ENCODE data around the gene MTURN.
"Not testable (repeated sequence)": the region's sequence is repeated elsewhere in the genome, so short reads cannot be mapped to it uniquely, and the experiment has no call there.

MTURN gene

DNA sequence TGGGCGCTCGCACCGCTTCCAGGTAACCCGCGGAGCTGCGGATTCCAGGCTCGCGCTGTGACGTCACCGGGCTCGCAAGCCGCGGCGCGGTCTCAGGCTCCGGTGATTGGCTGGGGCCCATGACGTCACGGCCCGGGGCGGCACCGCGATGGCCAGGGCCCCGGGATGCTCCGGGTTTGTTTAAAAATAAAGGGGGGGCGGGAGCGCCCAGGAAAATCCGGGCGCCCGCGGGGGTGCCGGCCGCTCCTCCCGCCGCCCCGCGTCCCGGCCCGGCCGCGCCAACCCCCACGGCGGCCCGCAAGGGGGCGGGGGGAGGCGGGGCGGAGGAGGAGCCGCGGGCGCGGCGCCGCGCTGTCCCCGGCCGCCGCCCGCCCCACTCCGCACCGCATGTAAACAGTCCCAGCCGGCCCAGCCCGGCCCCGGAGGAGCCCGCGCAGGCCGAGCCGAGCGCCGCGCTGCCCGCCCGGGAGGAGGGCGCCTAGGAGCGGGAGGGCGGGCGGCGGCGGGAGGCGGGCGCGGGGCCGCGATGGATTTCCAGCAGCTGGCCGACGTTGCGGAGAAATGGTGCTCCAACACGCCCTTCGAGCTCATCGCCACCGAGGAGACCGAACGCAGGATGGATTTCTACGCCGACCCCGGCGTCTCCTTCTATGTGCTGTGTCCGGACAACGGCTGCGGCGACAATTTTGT lies at the start of gene MTURN:
Gene MTURN (plus strand): TSS at position 376 of the 690 bp plus-strand sequence. CDS start 151 bp downstream, at position 527.
- peak; percentile 91 to 97 (median 95) for DNase-seq

DNA sequence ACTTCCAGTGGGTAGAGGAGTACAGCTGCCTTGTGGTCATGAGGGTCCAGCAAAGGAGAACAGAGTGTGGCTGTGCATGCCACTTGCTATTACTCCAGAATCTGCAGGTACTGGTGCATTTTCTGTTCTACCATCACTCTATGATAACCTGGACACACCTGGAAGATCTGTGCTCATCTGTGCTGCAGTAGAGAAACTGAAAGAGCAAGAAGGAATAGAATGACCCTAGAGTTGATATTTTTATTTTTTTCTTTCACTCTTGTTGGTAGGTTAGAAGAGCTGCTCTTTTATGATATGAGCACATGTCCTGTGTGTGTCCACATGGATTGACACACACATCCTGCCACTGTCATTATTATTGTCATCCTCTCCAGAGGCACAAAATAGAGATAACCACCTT lies 48.3 kb upstream of the MTURN start:
- DNase-seq, result no peak

DNA sequence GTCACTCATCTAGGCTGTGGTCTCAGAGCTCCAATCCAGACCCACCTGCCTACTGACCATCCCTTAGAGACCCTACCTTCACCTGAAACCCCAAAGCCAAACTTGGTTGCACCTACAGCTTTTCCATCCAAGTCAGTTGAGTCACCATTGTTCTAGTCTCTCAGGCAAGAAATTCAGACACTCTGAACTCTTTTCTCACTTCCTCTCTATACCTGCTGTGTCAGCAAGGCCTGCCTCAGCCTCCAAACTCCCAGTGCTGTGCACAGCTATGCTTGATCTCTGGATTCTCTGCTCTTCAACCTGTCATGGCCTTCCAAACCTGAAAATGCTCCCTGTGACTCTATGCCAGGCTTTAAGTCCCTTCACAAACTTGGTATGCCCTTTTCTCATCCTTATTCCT lies 47.4 kb upstream of the MTURN start:
- DNase-seq, result peak in 1 of 3 donors; percentile 10

DNA sequence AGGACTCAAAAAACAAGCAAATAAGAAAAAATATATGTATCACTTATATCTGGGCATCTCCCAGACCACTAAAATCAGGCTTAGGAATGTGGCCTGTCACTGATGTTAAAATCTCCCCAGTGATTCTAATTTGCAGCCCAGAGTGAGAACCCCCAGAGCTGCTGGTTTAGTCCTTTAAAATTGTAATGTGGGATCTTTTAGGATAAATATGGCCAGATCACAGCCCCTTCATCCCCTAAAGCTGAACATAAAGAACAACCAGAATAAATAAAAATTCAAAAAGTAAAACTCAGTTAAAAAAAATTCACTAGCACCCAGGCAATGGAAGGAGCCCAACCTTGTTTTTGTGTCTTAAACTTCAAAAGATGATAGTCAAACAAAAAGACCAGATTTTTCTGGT lies 46.4 kb upstream of the MTURN start:
- no peak for DNase-seq

DNA sequence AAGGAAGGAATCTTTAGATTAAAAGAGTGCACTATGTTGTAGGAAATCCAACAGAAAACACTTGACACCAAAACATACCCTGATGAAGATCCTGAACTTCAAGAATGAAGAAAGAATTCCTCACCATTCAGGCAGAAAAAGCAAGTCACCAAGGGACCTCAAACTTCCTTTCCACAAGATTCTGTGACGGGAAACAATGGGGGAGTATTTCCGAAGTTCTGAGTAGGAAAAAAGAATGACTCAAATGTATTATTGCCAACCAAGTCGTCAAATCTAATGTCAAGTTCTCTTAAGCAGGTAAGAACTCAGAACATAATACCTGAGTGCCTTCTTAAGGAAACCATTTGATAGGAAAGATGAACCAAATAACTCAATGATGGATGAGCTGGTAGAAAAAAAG lies 44.7 kb upstream of the MTURN start:
- no peak for DNase-seq

DNA sequence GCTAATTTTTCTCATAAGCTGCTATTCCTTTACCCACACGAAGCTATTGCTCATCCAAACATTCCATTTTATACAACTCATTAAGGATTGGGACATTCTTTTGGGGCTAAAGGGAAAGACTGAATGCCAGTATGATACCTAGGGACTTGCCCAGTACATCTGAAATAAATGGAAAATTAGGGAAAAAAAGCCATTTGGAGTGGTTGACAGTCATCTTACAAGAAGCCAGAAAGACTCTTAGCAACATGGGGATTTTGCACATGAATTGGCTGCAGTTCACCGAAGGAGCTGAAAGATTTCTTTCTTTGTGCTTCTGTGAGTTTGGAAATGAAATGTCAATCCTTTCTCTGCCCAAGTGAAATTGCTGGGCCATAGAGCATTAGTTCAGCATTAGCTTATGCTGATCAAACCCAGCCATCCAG lies 43.3 kb upstream of the MTURN start:
- no peak for DNase-seq

DNA sequence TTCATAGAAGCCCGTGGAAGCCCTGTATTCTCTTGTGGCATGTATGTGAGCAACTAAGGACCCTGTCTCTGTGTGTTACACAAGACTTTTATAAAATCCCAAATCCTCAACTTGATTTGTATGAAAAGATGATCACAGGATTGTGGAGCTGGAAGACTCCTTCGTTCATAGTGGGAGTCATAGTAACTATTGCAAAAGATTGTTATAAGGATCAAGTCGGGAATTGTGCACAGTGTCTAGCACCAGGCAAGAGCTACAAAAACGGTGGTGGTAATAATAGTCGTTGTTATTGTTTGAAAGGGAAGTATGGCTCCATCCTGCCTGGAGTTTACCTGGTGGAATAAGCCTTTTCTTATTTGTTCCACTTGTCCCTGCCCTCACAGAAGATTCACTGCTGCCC lies 42.8 kb upstream of the MTURN start:
- no peak for DNase-seq

DNA sequence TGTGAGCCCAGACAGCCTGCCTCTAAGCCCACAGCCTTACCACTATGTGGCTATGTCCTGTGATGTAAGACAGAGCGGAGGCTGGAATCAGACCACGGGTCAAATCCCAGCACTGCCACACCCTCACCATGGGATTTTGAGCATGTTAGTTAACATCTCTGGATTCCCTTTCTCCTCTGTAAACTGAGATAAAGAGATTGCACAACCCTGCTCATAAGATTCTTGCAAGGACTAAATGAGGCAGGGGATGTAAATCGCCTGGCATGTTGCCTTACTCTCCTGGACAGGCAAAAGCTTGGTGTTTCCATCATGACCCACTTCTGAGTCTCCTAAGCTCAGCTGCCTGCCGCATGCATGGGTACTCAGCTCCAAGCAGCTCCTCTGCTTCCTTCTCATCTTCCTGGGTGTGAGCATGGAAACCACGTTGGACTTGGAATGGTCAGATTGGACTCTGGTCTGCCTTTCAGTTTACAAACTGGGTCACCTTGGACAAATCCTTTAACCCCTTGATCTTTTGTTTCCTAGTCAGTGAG lies 41.3 kb upstream of the MTURN start:
- DNase-seq, result no peak

DNA sequence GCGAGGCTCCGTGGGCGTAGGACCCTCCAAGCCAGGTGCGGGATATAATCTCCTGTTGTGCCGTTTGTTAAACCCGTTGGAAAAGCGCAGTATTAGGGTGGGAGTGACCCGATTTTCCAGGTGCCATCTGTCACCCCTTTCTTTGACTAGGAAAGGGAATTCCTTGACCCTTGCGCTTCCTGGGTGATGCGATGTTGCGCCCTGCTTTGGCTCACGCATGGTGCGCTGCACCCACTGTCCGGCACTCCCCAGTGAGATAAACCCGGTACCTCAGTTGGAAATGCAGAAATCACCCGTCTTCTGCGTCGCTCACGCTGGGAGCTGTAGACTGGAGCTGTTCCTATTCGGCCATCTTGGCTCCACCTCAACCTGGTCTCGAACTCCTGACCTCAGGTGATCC lies 36.2 kb upstream of the MTURN start:
- not testable (repeated sequence) for DNase-seq

DNA sequence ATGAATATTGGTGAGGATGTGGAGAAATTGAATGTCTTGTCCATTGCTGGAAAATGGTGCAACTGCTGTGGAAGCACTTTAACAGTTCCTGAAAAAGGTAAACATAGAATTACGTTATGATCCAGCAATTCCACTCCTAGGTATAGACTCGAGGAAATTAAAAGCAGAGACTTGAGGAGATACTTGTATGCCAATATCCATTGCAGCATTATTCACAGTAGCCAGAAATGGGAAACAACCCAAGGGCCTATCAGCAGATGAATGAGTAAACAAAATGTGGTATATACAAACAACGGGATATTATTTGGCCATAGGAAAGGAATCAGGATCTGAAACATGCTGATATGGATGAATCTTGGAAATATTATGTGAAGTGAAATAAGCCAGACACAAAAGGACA lies 32.5 kb upstream of the MTURN start:
- no peak for DNase-seq

DNA sequence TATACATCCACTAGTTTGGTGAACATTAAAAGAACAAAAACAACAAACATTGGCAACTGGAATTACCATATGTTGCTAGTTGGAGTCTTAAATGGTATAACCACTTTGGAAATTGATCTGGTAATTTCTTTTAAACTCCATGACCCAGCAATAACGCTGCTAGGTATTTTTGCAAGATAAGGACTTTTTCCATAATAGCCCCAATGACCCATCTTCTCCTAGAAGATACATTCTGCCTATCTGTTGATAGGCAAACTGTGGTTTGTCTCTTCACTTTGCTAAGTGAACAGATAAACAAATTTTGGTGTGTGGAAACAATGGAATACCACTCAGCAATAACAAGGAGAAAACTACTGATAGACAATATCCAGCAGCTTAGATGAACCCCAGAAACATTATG lies 30.6 kb upstream of the MTURN start:
- DNase-seq, result no peak

DNA sequence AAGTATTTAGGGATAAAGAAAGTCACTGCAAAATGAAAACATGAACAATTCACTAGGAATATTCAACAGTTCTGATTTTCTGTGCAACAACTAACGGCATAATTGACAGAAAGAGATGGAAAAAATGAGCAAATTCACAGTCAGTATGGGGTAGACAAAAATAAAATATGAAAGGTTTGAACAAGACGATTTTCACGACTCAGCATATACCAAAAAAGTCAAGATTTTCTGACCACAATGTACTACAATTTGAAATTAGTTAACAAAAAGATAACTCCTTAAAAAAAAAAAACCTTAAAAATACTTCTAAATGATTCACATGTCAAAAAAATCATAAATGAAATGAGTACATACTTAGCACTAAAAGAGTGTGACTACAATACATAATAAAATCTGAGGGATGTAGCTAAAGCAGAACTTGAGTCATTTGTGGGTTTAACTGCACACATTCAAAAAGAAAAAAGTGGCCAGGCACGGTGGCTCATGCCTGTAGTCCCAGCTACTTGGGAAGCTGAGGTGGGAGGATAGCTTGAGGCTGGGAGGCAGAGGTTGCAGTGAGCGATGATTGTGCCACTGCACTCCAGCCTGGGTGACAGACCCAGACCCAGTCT lies 22.6 kb upstream of the MTURN start:
- no peak for DNase-seq

DNA sequence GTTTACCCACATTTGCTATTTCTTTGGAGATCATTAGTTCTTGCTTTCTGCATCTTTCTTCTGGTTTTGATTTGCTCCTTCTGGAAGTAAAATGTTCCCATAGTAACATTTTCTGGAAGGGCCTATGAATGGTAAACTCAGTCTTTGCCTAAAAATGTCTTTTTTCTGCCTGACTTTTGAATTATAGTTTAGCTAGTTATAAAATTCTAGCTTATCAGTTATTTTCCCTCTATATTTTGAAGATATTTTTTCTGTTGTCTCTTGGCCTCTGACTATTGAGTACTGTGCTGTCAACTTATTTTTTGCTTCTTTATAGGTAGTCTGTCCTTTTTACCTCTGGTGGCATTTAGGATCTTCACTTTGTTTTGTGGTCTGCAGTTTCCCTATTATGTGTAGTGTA lies 21.6 kb upstream of the MTURN start:
- DNase-seq, result no peak

DNA sequence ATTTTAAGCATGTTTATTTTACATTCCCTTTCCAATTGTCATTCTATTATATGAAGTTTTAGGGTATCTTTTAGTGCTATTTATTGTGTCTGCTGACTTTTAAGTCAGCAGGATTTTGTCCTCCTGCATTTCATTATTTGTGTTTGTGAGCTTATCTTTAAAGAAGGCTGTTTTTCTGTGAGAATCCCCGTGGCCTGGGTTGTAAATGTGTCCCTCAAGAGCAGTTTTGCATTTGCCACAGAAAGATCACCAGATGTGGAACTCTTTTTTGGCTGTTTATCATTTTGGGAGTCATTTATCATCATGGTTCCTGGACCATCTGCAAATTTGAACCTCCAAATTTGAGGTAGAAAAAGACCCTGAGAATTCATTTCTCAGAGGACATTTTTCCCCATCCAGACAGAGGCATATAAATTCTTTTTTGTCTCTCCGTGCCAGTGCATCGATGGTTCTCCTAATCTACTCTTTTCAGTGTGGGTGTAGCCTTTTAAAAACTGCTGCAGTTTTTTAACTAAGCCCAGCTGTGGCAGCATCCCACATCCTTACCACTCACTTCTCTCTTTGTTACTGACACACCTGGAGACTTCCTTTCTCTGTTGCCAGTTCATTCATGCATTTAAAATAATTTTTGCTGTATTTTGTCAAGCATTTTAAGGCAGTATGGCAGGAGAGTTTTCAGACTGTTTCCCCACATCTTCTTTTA lies 20.1 kb upstream of the MTURN start:
- DNase-seq, result no peak

DNA sequence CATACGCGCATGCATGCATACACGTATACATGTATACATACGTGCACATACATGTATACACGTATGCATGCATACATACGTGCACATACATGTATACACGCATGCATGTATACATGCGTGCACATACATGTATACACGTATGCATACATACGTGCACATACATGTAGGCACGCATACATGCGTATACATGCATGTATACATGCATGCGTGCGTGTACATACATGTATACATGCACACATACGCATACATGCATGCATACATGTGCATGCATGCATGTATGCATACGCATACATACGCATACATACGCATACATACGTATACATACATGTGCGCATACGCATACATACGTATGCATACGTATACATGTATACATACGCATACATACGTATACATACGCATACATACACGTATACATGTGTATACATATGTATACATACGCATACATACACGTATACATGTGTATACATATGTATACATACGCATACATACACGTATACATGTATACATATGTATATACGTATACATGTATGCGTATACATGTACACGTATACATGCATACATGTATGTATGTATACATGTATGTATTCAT lies 19.0 kb upstream of the MTURN start:
- DNase-seq, result no peak

DNA sequence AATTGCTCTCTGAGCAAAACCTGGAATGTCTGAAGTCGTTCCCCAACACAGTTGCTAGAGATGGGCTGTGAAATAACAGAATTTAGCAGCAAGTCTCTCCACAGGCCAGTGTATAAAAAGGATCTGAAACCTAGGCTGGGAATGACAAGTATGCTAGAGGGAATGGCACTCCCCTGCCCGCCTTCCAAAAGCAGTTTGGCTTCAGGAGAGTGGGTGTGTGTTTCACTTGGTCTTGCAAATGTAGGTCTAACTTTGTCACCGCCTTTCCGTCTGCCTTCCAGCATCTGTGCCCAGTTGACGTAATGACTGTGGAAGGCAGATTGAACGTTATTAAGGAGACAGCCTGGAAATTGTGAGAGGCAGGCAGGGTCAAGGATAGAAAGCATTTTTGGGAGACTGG lies 18.0 kb upstream of the MTURN start:
- DNase-seq, result no peak

DNA sequence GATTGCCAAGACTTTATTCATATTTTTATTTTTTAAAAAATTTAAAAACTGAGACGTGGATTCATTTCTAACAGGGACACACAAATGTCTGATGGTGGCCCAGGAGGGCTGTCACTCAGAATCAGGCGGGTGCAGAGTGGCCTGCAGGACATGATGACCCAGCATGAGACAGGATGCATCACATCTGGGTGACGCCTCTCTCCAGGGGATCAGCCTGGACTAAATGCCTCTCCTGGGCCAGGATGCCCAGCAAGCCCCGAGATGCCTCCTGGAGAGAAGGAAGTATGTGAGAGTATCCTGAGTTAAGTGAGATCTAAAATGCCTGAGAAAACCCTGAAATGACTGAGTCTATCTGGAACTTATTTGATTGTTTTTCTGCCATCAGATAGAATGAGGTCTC lies 16.9 kb upstream of the MTURN start:
- DNase-seq, result no peak

DNA sequence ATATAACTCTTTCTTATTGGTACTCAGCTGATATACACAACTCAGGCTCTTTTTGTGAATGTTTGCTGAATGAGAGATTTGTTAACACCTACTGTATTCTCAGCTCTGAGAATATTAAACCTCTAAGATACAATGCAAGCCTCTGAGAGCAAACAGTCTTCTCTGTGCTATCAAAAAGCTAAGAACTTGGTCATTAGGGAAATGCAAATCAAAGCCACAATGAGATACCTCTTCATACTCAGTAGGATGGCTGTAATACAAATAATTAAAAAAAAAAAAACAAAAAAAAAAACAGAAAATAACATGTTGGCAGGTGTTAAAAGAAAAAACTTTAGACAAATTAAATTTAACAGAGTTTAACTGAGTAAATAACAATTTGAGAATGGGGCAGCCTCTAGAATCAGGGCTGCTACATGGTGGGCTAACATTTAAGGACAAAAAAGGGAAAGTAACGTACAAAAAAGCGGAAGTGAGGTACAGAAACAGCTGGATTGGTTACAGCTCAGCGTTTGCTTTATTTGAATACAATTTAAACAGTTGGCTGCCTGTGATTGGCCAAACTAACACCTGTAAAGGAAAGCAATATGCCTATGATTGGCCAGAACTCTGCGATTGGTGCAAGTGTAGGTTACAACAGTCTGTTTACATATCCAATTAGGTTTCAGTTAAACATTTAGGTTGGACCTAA lies 14.8 kb upstream of the MTURN start:
- DNase-seq, result peak in 1 of 3 donors; percentile 8

DNA sequence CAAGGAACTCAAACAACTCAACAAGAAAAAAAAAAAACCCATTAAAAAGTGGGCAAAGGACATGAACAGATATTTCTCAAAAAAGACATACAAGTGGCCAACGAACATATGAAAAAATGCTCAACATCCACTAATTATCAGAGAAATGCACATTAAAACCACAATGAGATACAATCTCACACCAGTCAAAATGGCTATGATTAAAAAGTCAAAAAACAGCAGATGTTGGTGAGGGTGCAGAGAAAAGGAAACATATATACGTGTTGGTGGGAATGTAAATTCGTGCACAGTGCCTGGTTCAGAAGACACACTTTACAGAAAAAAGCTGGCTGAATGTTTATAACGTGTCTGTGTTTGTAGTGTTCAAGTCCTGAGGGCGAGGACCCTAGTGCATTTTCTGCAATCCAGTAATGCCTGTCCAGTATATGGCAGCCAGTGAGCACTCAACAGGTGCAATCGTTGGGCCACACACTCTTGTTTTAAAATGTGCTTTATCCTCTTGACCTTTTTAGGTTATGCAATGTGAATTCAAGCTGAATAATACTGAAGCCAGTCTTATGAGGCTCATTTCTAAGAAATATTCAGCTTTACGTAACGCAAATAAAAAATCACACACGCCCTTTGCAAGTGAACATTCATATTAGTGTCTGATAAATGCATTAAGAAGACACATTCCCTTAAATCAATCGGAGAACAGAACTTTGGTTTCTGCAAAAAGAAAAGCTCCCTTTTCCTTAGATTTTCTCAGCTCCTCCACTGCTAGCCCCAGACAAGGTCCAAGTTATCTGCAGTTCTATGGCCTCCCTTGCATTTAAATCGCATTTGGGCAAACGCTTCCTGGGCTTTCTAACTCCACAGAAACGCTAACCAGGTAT lies 813 bp upstream of the MTURN start:
- no peak for DNase-seq

DNA sequence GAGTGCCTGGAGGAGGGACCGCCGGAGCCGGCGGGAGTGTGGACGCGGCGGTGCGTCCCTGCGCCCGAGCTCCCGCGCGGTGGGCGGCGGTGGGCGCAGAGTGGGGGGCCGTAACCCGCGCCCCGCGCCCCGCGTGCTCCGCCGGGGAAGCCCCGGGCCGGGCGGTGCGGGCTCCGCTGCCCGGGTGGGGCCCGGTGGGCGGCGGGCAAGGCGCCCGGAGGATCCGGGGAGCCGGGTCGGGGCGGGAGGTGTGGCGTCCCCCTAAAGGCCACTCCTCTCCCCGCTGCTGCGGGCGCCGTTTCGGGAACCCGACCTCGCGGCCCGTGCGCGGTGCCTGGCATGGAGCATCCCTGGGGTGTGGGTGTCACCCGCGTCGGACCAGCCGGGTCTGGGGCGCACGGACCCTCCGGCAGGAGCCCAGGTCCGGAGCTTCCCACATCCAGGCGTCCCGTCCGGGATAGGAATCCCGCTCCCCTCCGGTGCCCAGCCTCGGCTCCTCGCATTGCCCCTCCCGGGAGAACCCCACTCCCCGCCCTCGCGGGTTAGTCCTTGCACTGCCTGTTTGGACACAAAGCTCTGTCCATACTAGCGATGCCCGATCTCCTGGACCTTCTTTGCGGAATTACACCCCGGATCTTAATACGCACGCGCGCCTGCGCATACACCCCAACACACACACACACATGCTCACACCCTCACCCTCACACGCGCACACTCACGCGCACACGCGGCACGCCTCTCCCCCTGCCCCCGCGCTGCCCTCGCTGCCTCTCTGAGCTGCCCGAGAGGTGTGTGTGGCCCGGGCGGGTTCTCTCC lies 723 bp downstream of the MTURN start:
- peak; percentile 62 to 77 (median 67) for DNase-seq

DNA sequence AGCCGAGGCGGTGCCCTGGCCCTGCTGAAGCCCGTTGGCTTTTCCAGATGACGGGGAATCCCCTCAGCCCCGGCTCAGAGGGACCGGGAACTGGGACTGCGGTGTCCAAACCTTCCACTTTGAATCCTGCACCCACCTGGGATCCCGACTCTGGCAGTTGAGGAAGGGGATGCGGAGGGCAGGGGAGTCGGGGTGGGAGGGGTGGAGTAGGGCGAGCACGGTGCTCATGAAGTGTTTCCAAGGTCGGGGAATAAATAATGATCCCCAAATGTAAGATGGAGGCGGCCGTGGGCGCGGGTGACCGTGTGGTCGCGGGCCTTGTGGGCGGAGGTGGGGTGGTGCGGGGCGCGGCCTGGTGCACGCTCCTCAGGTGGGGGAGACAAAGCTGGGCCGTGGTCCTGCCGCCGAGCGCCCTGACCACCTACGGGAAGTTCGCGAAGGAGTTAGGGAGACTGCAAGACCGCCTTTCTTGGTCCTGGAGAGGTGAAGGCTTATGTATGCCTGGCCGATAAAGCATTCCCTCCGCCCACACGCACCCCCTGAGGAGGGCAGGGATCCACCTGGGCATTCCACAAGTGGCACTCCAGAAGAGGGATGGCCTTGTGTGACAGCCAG lies 1.4 kb downstream of the MTURN start:
- DNase-seq, result no peak

Data from suppressor macrophage treated with lipopolysaccharide for 1 hour (primary cell).